GM12878 (cell line): ENCODE measurements around the gene CASR. TPM values are rescaled to one million over a fixed set of nuclear protein-coding genes. Genes with fewer than 3 reads are reported as not detected.

Source experiments
- ATAC-seq: fragments of 200-7000 bp; cut with Tn5 transposase; 3 replicates; pipeline ENCODE4 v1.9.1; 2020; ENCODE audit warnings: mild to moderate bottlenecking, moderate library complexity
- BruUV-seq: library from RNA; stranded (reverse); fragments of 400-500 nt; replicated peaks from 2 replicates; lab custom pipeline; 2021; lab: Mats Ljungman, UMichigan
- CTCF ChIA-PET: fragments of 300-600 bp; sonication (Branson Sonifier 250); formaldehyde crosslinking; extraction: SDS; loops from one replicate; lab custom pipeline; 2021; ENCODE audit warnings: inconsistent platforms; lab: Yijun Ruan, JAX
- POLR2A ChIA-PET: fragments of 350-600 bp; formaldehyde crosslinking; extraction: SDS; loops from one replicate; lab custom pipeline; 2021; ENCODE audit warnings: inconsistent platforms; lab: Charles Lee
- RAD21 ChIA-PET: fragments of 300-600 bp; sonication (Branson Sonifier 250); formaldehyde crosslinking; loops from one replicate; lab custom pipeline; 2023; ENCODE audit warnings: antibody characterized with exemption; ENCODE audit not compliant: unreplicated experiment; lab: Charles Lee
- SMC1A ChIA-PET: fragments of 300-600 bp; sonication (Branson Sonifier 250); formaldehyde crosslinking; loops from one replicate; lab custom pipeline; 2023; ENCODE audit not compliant: unreplicated experiment, uncharacterized antibody; lab: Charles Lee
- DNase-seq: peaks from one replicate; pipeline ENCODE4 v3.0.0-alpha.2; 2011; ENCODE audit warnings: low read depth, low spot score
- FAIRE-seq: peaks from 3 replicates; lab custom pipeline; 2011; peaks lifted over from hg19 to GRCh38; lab: Jason Lieb, UNC
- H2AFZ ChIP-seq: 2 replicates; pipeline ENCODE4 v1.6.0; 2011; ENCODE audit warnings: low read depth, low read length, control low read depth; ENCODE audit not compliant: control insufficient read depth
- H3K27ac ChIP-seq: 2 replicates; pipeline ENCODE4 v1.5.1; 2011; ENCODE audit warnings: control low read depth; ENCODE audit not compliant: control insufficient read depth, insufficient read depth
- H3K27me3 ChIP-seq, 2 experiments: replicated peaks in 1 of 2; 2 replicates each; pipeline versions ENCODE4 v1.6.0 to v1.6.1; 2011; ENCODE audit warnings: low read length in 1 of 2; ENCODE audit not compliant: control insufficient read depth in 2 of 2, insufficient read depth in 2 of 2
- H3K36me3 ChIP-seq, 2 experiments: 2 replicates each; pipeline ENCODE4 v1.5.1; 2011; ENCODE audit warnings: low read length in 1 of 2; ENCODE audit not compliant: control insufficient read depth in 2 of 2, insufficient read depth in 2 of 2
- H3K4me1 ChIP-seq: 2 replicates; pipeline ENCODE4 v1.6.1; 2011; ENCODE audit warnings: mild to moderate bottlenecking, low read length, moderate library complexity, mixed read lengths; ENCODE audit not compliant: control insufficient read depth, insufficient read depth
- H3K4me2 ChIP-seq: 2 replicates; pipeline ENCODE4 v1.6.0; 2011; ENCODE audit warnings: control low read depth; ENCODE audit not compliant: control insufficient read depth, insufficient read depth
- H3K4me3 ChIP-seq: fragments of 200-600 bp; sonication (generic); 2 replicates; pipeline ENCODE4 v1.5.1; 2016
- H3K79me2 ChIP-seq: 2 replicates; pipeline ENCODE4 v1.6.0; 2011; ENCODE audit warnings: low read length; ENCODE audit not compliant: control insufficient read depth, insufficient read depth
- H3K9ac ChIP-seq: 2 replicates; pipeline ENCODE4 v1.8.0; 2011; ENCODE audit warnings: low read length, control low read depth, mixed read lengths; ENCODE audit not compliant: control insufficient read depth, insufficient read depth
- H3K9me3 ChIP-seq: replicated peaks from 3 replicates; pipeline ENCODE4 v1.5.1; 2011; ENCODE audit warnings: mild to moderate bottlenecking, low read length; ENCODE audit not compliant: control insufficient read depth, insufficient read depth
- H4K20me1 ChIP-seq: 2 replicates; pipeline ENCODE4 v1.6.0; 2011; ENCODE audit not compliant: control insufficient read depth, insufficient read depth
- BHLHE40 ChIP-seq, 2 experiments: fragments of 450-650 bp in 1 of 2; IDR thresholded peaks; 2 replicates each; pipeline ENCODE4 v1.6.1; 2011 to 2017; ENCODE audit warnings: low read depth in 2 of 2, borderline replicate concordance in 1 of 2, improper control_type of control experiment in 1 of 2, low read length in 1 of 2, mild to moderate bottlenecking in 1 of 2
- CEBPZ ChIP-seq: fragments of 150-350 bp; IDR thresholded peaks from 2 replicates; pipeline ENCODE4 v1.6.1; 2016; ENCODE audit warnings: low read depth, low read length
- CHD1 ChIP-seq: IDR thresholded peaks from 2 replicates; pipeline ENCODE4 v1.6.1; 2012; ENCODE audit warnings: low read depth, low read length, improper control_type of control experiment
- CHD4 ChIP-seq: fragments of 200-600 bp; sonication (generic); IDR thresholded peaks from 2 replicates; pipeline ENCODE4 v1.6.1; 2016; ENCODE audit warnings: mild to moderate bottlenecking
- ETV6 ChIP-seq, 2 experiments: fragments of 450-650 bp in 1 of 2; IDR thresholded peaks in 1 of 2; conservative IDR thresholded peaks in 1 of 2; 2 replicates each; pipeline ENCODE4 v1.6.1; 2014; ENCODE audit warnings: antibody characterized with exemption in 1 of 2, borderline replicate concordance in 1 of 2, low read depth in 1 of 2, mild to moderate bottlenecking in 1 of 2, moderate library complexity in 1 of 2
- FOXK2 ChIP-seq: fragments of 450-650 bp; IDR thresholded peaks from 2 replicates; pipeline ENCODE4 v1.6.1; 2017; ENCODE audit warnings: mild to moderate bottlenecking, moderate library complexity
- KAT2A ChIP-seq: conservative IDR thresholded peaks from 2 replicates; pipeline ENCODE4 v1.6.1; 2011; ENCODE audit warnings: low read depth, low read length; ENCODE audit not compliant: control insufficient read depth
- KDM1A ChIP-seq: fragments of 200-600 bp; sonication (generic); IDR thresholded peaks from 2 replicates; pipeline ENCODE4 v1.6.1; 2016; ENCODE audit warnings: borderline replicate concordance
- PAX8 ChIP-seq: fragments of 450-650 bp; IDR thresholded peaks from 2 replicates; pipeline ENCODE4 v1.6.1; 2017; ENCODE audit warnings: mild to moderate bottlenecking, moderate library complexity
- ZBTB4 ChIP-seq: fragments of 450-650 bp; formaldehyde crosslinking; IDR thresholded peaks from 2 replicates; pipeline ENCODE4 v1.4.0; 2022; ENCODE audit warnings: mild to moderate bottlenecking, moderate library complexity
- ZNF274 ChIP-seq: IDR thresholded peaks from one replicate; pipeline ENCODE4 v1.8.0; 2011; ENCODE audit not compliant: insufficient read length, insufficient read depth
- WGBS: methylation state at CpG from one replicate; pipeline ENCODE4 v1.1.6; 2016; ENCODE audit warnings: low lambda C conversion rate; ENCODE audit not compliant: insufficient replicate concordance, insufficient coverage; ENCODE audit errors: missing lambda C conversion rate; 5-methylcytosine and 5-hydroxymethylcytosine counted together
- in situ Hi-C: fragments of 300-500 bp; cut with MboI; formaldehyde crosslinking; loops from 9 replicates; pipeline ENCODE4 v1.14.3; 2018; ENCODE audit warnings: mixed read lengths
- intact Hi-C: fragments of 100-400 bp; cut with micrococcal nuclease; formaldehyde crosslinking; loops from one replicate; pipeline ENCODE4 v1.14.2; 2022; ENCODE audit not compliant: unreplicated experiment
- polyA plus RNA-seq, 11 experiments: library from polyadenylated mRNA; depleted of rRNA in 4 of 11; unstranded in 6 of 11; stranded (reverse) in 5 of 11; fragments of >200 nt; fragmentation: Nextera tagmentation in 4 of 11; fragmentation: Illumina TruSeq in 1 of 11; extraction: Ambion mirVana in 4 of 11; extraction: Trizol in 1 of 11; gene quantifications; 1 replicate in 1 of 11; 2 replicates in 10 of 11; pipeline versions ENCODE4 v1.2.1 to v1.2.3, GENCODE V29; 2011 to 2016; ENCODE audit warnings: inconsistent platforms in 2 of 11, missing spikeins in 2 of 11, low read depth in 1 of 11
- total RNA-seq, 4 experiments: library from RNA; depleted of rRNA in 3 of 4; stranded (reverse); fragments of >200 nt in 3 of 4; fragmentation: Illumina TruSeq in 1 of 4; extraction: Trizol in 1 of 4; gene quantifications; 2 replicates each; pipeline versions ENCODE4 v1.2.1 to v1.2.3, GENCODE V29; 2013 to 2021
- TF ChIP-seq, protein P1 (sequence below): IDR thresholded peaks from 2 replicates; pipeline ENCODE4 v1.6.1; 2011; ENCODE audit warnings: borderline replicate concordance, low read depth, mild to moderate bottlenecking, moderate library complexity, mixed read lengths, low read length; ENCODE audit not compliant: insufficient read depth; ENCODE audit errors: extremely low read length

CASR gene
- total and polyA plus RNA-seq, 10 of the 15 experiments (the other 5 are each of a cell fraction or from before 2014, with no cell fraction given), result 0.04 to 0.37 (median 0.11) TPM

GRCh38 chr3:122314228-122314876, 130.9 kb downstream of the CASR start:
- H3K9me3 ChIP-seq, result peaks cover 1% of the 10 kb centered on the region; the same call in 1 of the 3 replicates
- TF ChIP-seq, protein P1, sequence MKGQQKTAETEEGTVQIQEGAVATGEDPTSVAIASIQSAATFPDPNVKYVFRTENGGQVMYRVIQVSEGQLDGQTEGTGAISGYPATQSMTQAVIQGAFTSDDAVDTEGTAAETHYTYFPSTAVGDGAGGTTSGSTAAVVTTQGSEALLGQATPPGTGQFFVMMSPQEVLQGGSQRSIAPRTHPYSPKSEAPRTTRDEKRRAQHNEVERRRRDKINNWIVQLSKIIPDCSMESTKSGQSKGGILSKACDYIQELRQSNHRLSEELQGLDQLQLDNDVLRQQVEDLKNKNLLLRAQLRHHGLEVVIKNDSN, result no peak
- TF ChIP-seq BHLHE40 (IDR thresholded peaks at IDR 0.05; ENCODE audit: borderline replicate concordance in 1 of 2, low read depth in 2 of 2, low read length in 1 of 2) (no peak), CHD4 (no peak), CHD1 (no peak), CEBPZ (no peak), ZNF274 (no peak), KDM1A (no peak), KAT2A (no peak), ZBTB4 (CRISPR knock-in tag) (no peak), ETV6 (conservative IDR thresholded peaks at IDR 0.05 in 1 of 2, IDR thresholded peaks at IDR 0.05 in 1 of 2; ENCODE audit: borderline replicate concordance in 1 of 2, low read depth in 1 of 2) (no peak), PAX8 (no peak), FOXK2 (no peak)
- FAIRE-seq, result no peak
- no peak overlapping the region for H2AFZ ChIP-seq
- no peak overlapping the region for H3K27ac ChIP-seq
- BruUV-seq, result no TSS peak
- in situ Hi-C loops, result no loop called here
- ChIA-PET SMC1A (interaction anchor here (1.1 to 2.1 kb wide), 7 partner anchors 7 to 59 kb away, joined by 3 to 9 read pairs (median 6); partner anchors contain the start of gene CSTA), RAD21 (interaction anchor here (2.2 kb wide), 1 partner anchor 8 kb away, joined by 6 read pairs; no protein-coding TSS in a partner anchor), CTCF (interaction anchor here (1.2 to 1.7 kb wide), 3 partner anchors 8 to 15 kb away, joined by 3 to 7 read pairs (median 6); no protein-coding TSS in a partner anchor), POLR2A (interaction anchor here (0.9 to 1.3 kb wide), 3 partner anchors 8 to 26 kb away, joined by 3 to 5 read pairs (median 3); no protein-coding TSS in a partner anchor)
- H3K79me2 ChIP-seq, result no peaks in the 10 kb centered on the region
- DNase-seq, result no peak
- no peak for ATAC-seq
- no peak overlapping the region for H3K9ac ChIP-seq
- WGBS, result 17% methylated on average over 2 of the region's 2 CpGs
- H3K27me3 ChIP-seq, result no peaks in the 10 kb centered on the region
- no peaks in the 10 kb centered on the region for H4K20me1 ChIP-seq
- intact Hi-C loops, result no loop called here
- H3K4me3 ChIP-seq, result no peak overlapping the region
- no peak overlapping the region for H3K4me2 ChIP-seq
- H3K4me1 ChIP-seq, result no peaks in the 10 kb centered on the region
- H3K36me3 ChIP-seq, result no peaks in the 10 kb centered on the region
